Left colon (tissue), 2 donors: ENCODE results near the gene ENPP6. TPM values are rescaled to one million over a fixed set of nuclear protein-coding genes. Genes with fewer than 3 reads are reported as not detected.
"Not testable (repeated sequence)": the region's sequence is repeated elsewhere in the genome, so short reads cannot be mapped to it uniquely, and the experiment has no call there.

ENCODE experiments used
- ATAC-seq: fragments of 200-7000 bp; cut with Tn5 transposase; one replicate; pipeline ENCODE4 v1.9.1; 2020; ENCODE audit warnings: mild to moderate bottlenecking, moderate library complexity
- DNase-seq, 2 donors: peaks; one replicate each; pipeline ENCODE4 v3.0.0-alpha.2; 2020
- intact Hi-C, 2 donors: fragments of 100-400 bp; cut with DNase I in 1 of 2; cut with micrococcal nuclease in 1 of 2; formaldehyde crosslinking; loops; one replicate each; pipeline versions ENCODE4 v1.11.2 to v1.14.0; 2022; cut with DNase I, micrococcal nuclease
- total RNA-seq, 2 donors: library from RNA; stranded (reverse); fragmentation: NEBNext Ultra II Directional; extraction: Animal tissue kit (Norgen Biotek cat#: 25700); gene quantifications; one replicate each; pipeline ENCODE4 v1.2.1, GENCODE V29; 2021
- donor health status: DM: no; HTN: no; CAD: no.
- donor health status: DM: yes; HTN: yes; CAD: no.

ENPP6 gene
- total RNA-seq, 2 donors from 2014 or later: 0.24 to 1.5 TPM

- ATAC-seq: no peak
- intact Hi-C loops: loop anchor here in 1 of 2 donors (10.0 kb wide), 1 partner anchor 328 kb away; no protein-coding TSS in a partner anchor
- DNase-seq: no peak
These were observed 55.1 kb downstream of the ENPP6 start for GRCh38 chr4:184162596-184162995.

GRCh38 chr4:184157322-184157721 is 60.4 kb downstream of the ENPP6 start:
- no peak for DNase-seq
- no peak for ATAC-seq
- intact Hi-C loops: no loop called here

- ATAC-seq: no peak
- no peak for DNase-seq
- intact Hi-C loops: no loop called here
These were observed 61.3 kb downstream of the ENPP6 start for GRCh38 chr4:184156163-184156920.

GRCh38 chr4:184154199-184154598 is 63.5 kb downstream of the ENPP6 start:
- ATAC-seq (no peak), DNase-seq (no peak)
- intact Hi-C loops: no loop called here

- DNase-seq: no peak
- intact Hi-C loops: no loop called here
- no peak for ATAC-seq
These were observed 63.9 kb downstream of the ENPP6 start for GRCh38 chr4:184153781-184154180.

GRCh38 chr4:184151988-184152485 is 65.6 kb downstream of the ENPP6 start:
- intact Hi-C loops: no loop called here
- ATAC-seq: no peak

GRCh38 chr4:184150102-184150839 is 67.4 kb downstream of the ENPP6 start:
- intact Hi-C loops: no loop called here

More at GRCh38 chr4:184151988-184152485, 65.6 kb downstream of the ENPP6 start:
- DNase-seq: no peak

GRCh38 chr4:184148738-184149637 is 68.7 kb downstream of the ENPP6 start:
- intact Hi-C loops: no loop called here
- ATAC-seq (no peak), DNase-seq (no peak)

More at GRCh38 chr4:184150102-184150839, 67.4 kb downstream of the ENPP6 start:
- peak in 1 of 2 donors; percentile 41 for DNase-seq
- ATAC-seq: peak; percentile 96

GRCh38 chr4:184147858-184148737 is 69.6 kb downstream of the ENPP6 start:
- intact Hi-C loops: no loop called here
- DNase-seq (no peak), ATAC-seq (no peak)

- no peak for DNase-seq
- intact Hi-C loops: no loop called here
- no peak for ATAC-seq
These were observed 70.7 kb downstream of the ENPP6 start for GRCh38 chr4:184146951-184147350.

GRCh38 chr4:184145596-184145995 is 72.1 kb downstream of the ENPP6 start:
- no peak for ATAC-seq
- DNase-seq: no peak
- intact Hi-C loops: no loop called here

- ATAC-seq: no peak
- DNase-seq: no peak
- intact Hi-C loops: no loop called here
These were observed 73.7 kb downstream of the ENPP6 start for GRCh38 chr4:184143770-184144564.

- no peak for ATAC-seq
- intact Hi-C loops: no loop called here
- DNase-seq: no peak
These were observed 75.3 kb downstream of the ENPP6 start for GRCh38 chr4:184142121-184143000.

GRCh38 chr4:184140901-184141300 is 76.8 kb downstream of the ENPP6 start:
- DNase-seq, ATAC-seq, intact Hi-C loops: not testable (repeated sequence)

- intact Hi-C loops: no loop called here
- no peak for ATAC-seq
- no peak for DNase-seq
These were observed 81.1 kb downstream of the ENPP6 start for GRCh38 chr4:184136525-184136924.

- DNase-seq: no peak
- ATAC-seq: no peak
- intact Hi-C loops: no loop called here
These were observed 90.9 kb downstream of the ENPP6 start for GRCh38 chr4:184126800-184127199.
